Endodermal cell (in vitro differentiated cells): ENCODE results near the gene CNNM1. TPM values are rescaled to one million over a fixed set of nuclear protein-coding genes. Genes with fewer than 3 reads are reported as not detected.

Experiments used
- DNase-seq: peaks from one replicate; pipeline ENCODE4 v3.0.0-alpha.2; 2017
- H3K27ac ChIP-seq: 2 replicates; pipeline ENCODE4 v1.5.1; 2013; ENCODE audit warnings: mild to moderate bottlenecking, low read depth, low read length, moderate library complexity
- H3K27me3 ChIP-seq: 2 replicates; pipeline ENCODE4 v1.6.1; 2013; ENCODE audit warnings: mild to moderate bottlenecking, low read length, moderate library complexity; ENCODE audit not compliant: insufficient read depth, control insufficient read depth, poor library complexity, severe bottlenecking
- H3K36me3 ChIP-seq: 2 replicates; pipeline ENCODE4 v1.7.0; 2013; ENCODE audit warnings: mild to moderate bottlenecking, low read length, moderate library complexity; ENCODE audit not compliant: control insufficient read depth, insufficient read depth
- H3K4me1 ChIP-seq: one replicate; pipeline ENCODE4 v1.7.0; 2013; ENCODE audit warnings: low read length; ENCODE audit not compliant: control insufficient read depth, insufficient read depth
- H3K4me3 ChIP-seq: 2 replicates; pipeline ENCODE4 v1.5.1; 2013; ENCODE audit warnings: mild to moderate bottlenecking, low read length, moderate library complexity
- H3K9ac ChIP-seq: 2 replicates; pipeline ENCODE4 v1.6.1; 2013; ENCODE audit warnings: mild to moderate bottlenecking, low read length, moderate library complexity; ENCODE audit not compliant: poor library complexity, severe bottlenecking; ENCODE audit errors: extremely low read depth
- H3K9me3 ChIP-seq: 2 replicates; pipeline ENCODE4 v1.6.1; 2013; ENCODE audit warnings: mild to moderate bottlenecking, low read length, moderate library complexity; ENCODE audit not compliant: control insufficient read depth
- H3K27ac Mint-ChIP-seq: 2 replicates; pipeline ENCODE4 v1.8.0; 2020; ENCODE audit warnings: mixed read lengths
- H3K27me3 Mint-ChIP-seq: 2 replicates; pipeline ENCODE4 v1.8.0; 2021; ENCODE audit warnings: mild to moderate bottlenecking, mixed read lengths; ENCODE audit not compliant: insufficient read depth
- H3K36me3 Mint-ChIP-seq: 2 replicates; pipeline ENCODE4 v1.8.0; 2020; ENCODE audit warnings: low read depth, mixed read lengths
- H3K4me1 Mint-ChIP-seq: 2 replicates; pipeline ENCODE4 v1.8.0; 2020; ENCODE audit warnings: mixed read lengths
- H3K4me3 Mint-ChIP-seq: 2 replicates; pipeline ENCODE4 v1.8.0; 2020; ENCODE audit warnings: mild to moderate bottlenecking, moderate library complexity, mixed read lengths
- H3K9me3 Mint-ChIP-seq: 2 replicates; pipeline ENCODE4 v1.8.0; 2020; ENCODE audit warnings: mild to moderate bottlenecking, mixed read lengths
- CTCF ChIP-seq: fragments of 200-600 bp; sonication (generic); conservative IDR thresholded peaks from 2 replicates; pipeline ENCODE4 v1.5.0; 2021; ENCODE audit warnings: antibody characterized with exemption, mild to moderate bottlenecking
- WGBS, 2 experiments: methylation state at CpG; one replicate each; pipeline versions ENCODE4 v1.1.5 to v1.1.7; 2013; ENCODE audit warnings: missing lambda C conversion rate in 2 of 2, mixed read lengths in 1 of 2; ENCODE audit not compliant: insufficient coverage in 1 of 2, insufficient read length in 1 of 2; 5-methylcytosine and 5-hydroxymethylcytosine counted together
- total RNA-seq, 2 donors: library from RNA; stranded (reverse); fragmentation: NEBNext Ultra II Directional in 1 of 2; extraction: Animal tissue kit (Norgen Biotek cat#: 25700) in 1 of 2; gene quantifications; 2 replicates in 1 of 2; 3 replicates in 1 of 2; pipeline ENCODE4 v1.2.1, GENCODE V29; 2021

CNNM1 gene
- total RNA-seq, 2 donors from 2014 or later: 2.8 to 3.8 TPM

GRCh38 chr10:99394761-99395386 is 65.7 kb downstream of the CNNM1 start:
- Mint-ChIP-seq H3K9me3 (no peaks in the 10 kb centered on the region), H3K4me3 (no peak overlapping the region), H3K36me3 (peaks cover 18% of the 10 kb centered on the region), H3K4me1 (peaks cover 55% of the 10 kb centered on the region), H3K27me3 (peaks cover 6% of the 10 kb centered on the region), H3K27ac (no peak overlapping the region)
- no peak for DNase-seq
- 90 to 93% methylated on average over 3 to 6 of the region's 7 CpGs for WGBS, 2 experiments
- no peak overlapping the region for H3K27ac ChIP-seq
- peaks cover 22% of the 10 kb centered on the region for H3K4me1 ChIP-seq
- TF ChIP-seq CTCF: no peak
- H3K27me3 ChIP-seq: no peaks in the 10 kb centered on the region
- H3K4me3 ChIP-seq: no peak overlapping the region
- peaks cover 26% of the 10 kb centered on the region for H3K36me3 ChIP-seq
- no peaks in the 10 kb centered on the region for H3K9me3 ChIP-seq
- H3K9ac ChIP-seq: no peak overlapping the region

- Histone ChIP-seq H3K27ac (no peak overlapping the region), H3K9me3 (no peaks in the 10 kb centered on the region), H3K27me3 (no peaks in the 10 kb centered on the region), H3K9ac (no peak overlapping the region), H3K36me3 (peaks cover 29% of the 10 kb centered on the region), H3K4me3 (no peak overlapping the region), H3K4me1 (peaks cover 20% of the 10 kb centered on the region)
- no peak for TF ChIP-seq CTCF
- peak; percentile 69 for DNase-seq
- peaks cover 6% of the 10 kb centered on the region for H3K27me3 Mint-ChIP-seq
- H3K4me3 Mint-ChIP-seq: no peak overlapping the region
- H3K4me1 Mint-ChIP-seq: peaks cover 51% of the 10 kb centered on the region
- WGBS, 2 experiments: 55% methylated on average over 2 of the region's 2 CpGs; no CpG with 5 or more reads in 1 of the 2 experiments
- H3K9me3 Mint-ChIP-seq: no peaks in the 10 kb centered on the region
- H3K36me3 Mint-ChIP-seq: peaks cover 19% of the 10 kb centered on the region
- H3K27ac Mint-ChIP-seq: no peak overlapping the region
Measured at GRCh38 chr10:99395750-99396445, 66.7 kb downstream of the CNNM1 start.

- H3K27ac Mint-ChIP-seq: no peak overlapping the region
Measured at GRCh38 chr10:99396471-99396870, 67.3 kb downstream of the CNNM1 start.

More at GRCh38 chr10:99396471-99396870, 67.3 kb downstream of the CNNM1 start:
- H3K4me1 ChIP-seq: peaks cover 14% of the 10 kb centered on the region
- no peak for TF ChIP-seq CTCF
- no peaks in the 10 kb centered on the region for H3K9me3 Mint-ChIP-seq
- H3K9me3 ChIP-seq: no peaks in the 10 kb centered on the region
- peaks cover 35% of the 10 kb centered on the region for H3K36me3 ChIP-seq
- H3K4me1 Mint-ChIP-seq: peaks cover 45% of the 10 kb centered on the region
- WGBS, 2 experiments: 93 to 100% methylated on average over 1 to 3 of the region's 3 CpGs
- H3K36me3 Mint-ChIP-seq: peaks cover 23% of the 10 kb centered on the region
- DNase-seq: peak; percentile 28
- no peak overlapping the region for H3K4me3 Mint-ChIP-seq
- H3K27me3 ChIP-seq: no peaks in the 10 kb centered on the region
- H3K27ac ChIP-seq: no peak overlapping the region
- H3K27me3 Mint-ChIP-seq: peaks cover 6% of the 10 kb centered on the region
- H3K9ac ChIP-seq: no peak overlapping the region
- no peak overlapping the region for H3K4me3 ChIP-seq
